GM23338 (cell line): Measurements from ENCODE around the gene TEX26. TPM values are rescaled to one million over a fixed set of nuclear protein-coding genes. Genes with fewer than 3 reads are reported as not detected.

Source experiments
- ATAC-seq: fragments of 200-7000 bp; cut with Tn5 transposase; 3 replicates; pipeline ENCODE4 v1.9.1; 2020
- DNase-seq: peaks from one replicate; pipeline ENCODE4 v3.0.0-alpha.2; 2015; ENCODE audit warnings: low spot score
- H2AFZ ChIP-seq: fragments of 200-600 bp; sonication (generic); 2 replicates; pipeline ENCODE4 v1.8.0; 2016; ENCODE audit warnings: antibody characterized with exemption, mild to moderate bottlenecking, moderate library complexity
- H3F3A ChIP-seq: fragments of 200-600 bp; sonication (generic); replicated peaks from 2 replicates; pipeline ENCODE4 v1.8.0; 2017; ENCODE audit warnings: antibody characterized with exemption, mixed run types, low read depth
- H3K27ac ChIP-seq: fragments of 200-600 bp; sonication (generic); 2 replicates; pipeline ENCODE4 v1.6.1; 2016; ENCODE audit warnings: low read depth
- H3K27me3 ChIP-seq: fragments of 200-600 bp; sonication (generic); 2 replicates; pipeline ENCODE4 v1.8.0; 2016; ENCODE audit warnings: mild to moderate bottlenecking, mixed run types, moderate library complexity; ENCODE audit not compliant: insufficient read depth
- H3K36me3 ChIP-seq: fragments of 200-600 bp; sonication (generic); 2 replicates; pipeline ENCODE4 v1.8.0; 2016; ENCODE audit warnings: mild to moderate bottlenecking; ENCODE audit not compliant: insufficient read depth
- H3K4me1 ChIP-seq: fragments of 200-600 bp; sonication (generic); 2 replicates; pipeline ENCODE4 v1.8.0; 2016; ENCODE audit warnings: mild to moderate bottlenecking, moderate library complexity; ENCODE audit not compliant: insufficient read depth
- H3K4me2 ChIP-seq: fragments of 200-600 bp; sonication (generic); 2 replicates; pipeline ENCODE4 v1.7.1; 2017; ENCODE audit warnings: mixed run types
- H3K4me3 ChIP-seq: fragments of 200-600 bp; sonication (generic); 2 replicates; pipeline ENCODE4 v1.6.1; 2016; ENCODE audit warnings: mixed run types
- H3K79me2 ChIP-seq: fragments of 200-600 bp; sonication (generic); replicated peaks from 2 replicates; pipeline ENCODE4 v1.8.0; 2017; ENCODE audit warnings: mild to moderate bottlenecking; ENCODE audit not compliant: insufficient read depth
- H3K9me2 ChIP-seq: fragments of 200-600 bp; sonication (generic); 2 replicates; pipeline ENCODE4 v1.8.0; 2017; ENCODE audit not compliant: insufficient read depth
- H4K20me1 ChIP-seq: fragments of 200-600 bp; sonication (generic); replicated peaks from 2 replicates; pipeline ENCODE4 v1.8.0; 2017; ENCODE audit warnings: mild to moderate bottlenecking; ENCODE audit not compliant: insufficient read depth
- H3K27ac Mint-ChIP-seq: 2 replicates; pipeline ENCODE4 v1.8.0; 2020; ENCODE audit warnings: inconsistent platforms, mild to moderate bottlenecking, moderate library complexity, mixed read lengths
- H3K27me3 Mint-ChIP-seq: 3 replicates; pipeline ENCODE4 v1.8.0; 2022; ENCODE audit warnings: low read depth, mild to moderate bottlenecking, moderate library complexity, mixed read lengths, inconsistent platforms; ENCODE audit not compliant: insufficient read depth, poor library complexity
- H3K36me3 Mint-ChIP-seq: 3 replicates; pipeline ENCODE4 v1.8.0; 2021; ENCODE audit warnings: low read depth, mild to moderate bottlenecking, inconsistent platforms, moderate library complexity, mixed read lengths
- H3K4me1 Mint-ChIP-seq: 3 replicates; pipeline ENCODE4 v1.8.0; 2020; ENCODE audit warnings: mild to moderate bottlenecking, inconsistent platforms, mixed read lengths
- H3K4me3 Mint-ChIP-seq: 3 replicates; pipeline ENCODE4 v1.8.0; 2021; ENCODE audit warnings: moderate library complexity, mild to moderate bottlenecking, inconsistent platforms, mixed read lengths
- H3K9me3 Mint-ChIP-seq: 3 replicates; pipeline ENCODE4 v1.8.0; 2020; ENCODE audit warnings: moderate library complexity, mild to moderate bottlenecking, inconsistent platforms, mixed read lengths
- CREB1 ChIP-seq: fragments of 250-450 bp; sonication (Bioruptor Pico); IDR thresholded peaks from 2 replicates; pipeline ENCODE4 v1.5.0; 2020; ENCODE audit warnings: low read depth, mild to moderate bottlenecking, moderate library complexity
- CTCF ChIP-seq, 2 experiments: fragments of 200-600 bp in 1 of 2; sonication (generic) in 1 of 2; conservative IDR thresholded peaks; 2 replicates each; pipeline versions ENCODE4 v1.5.1 to v1.6.1; 2016 to 2017; ENCODE audit warnings: antibody characterized with exemption in 2 of 2, low read depth in 2 of 2, mild to moderate bottlenecking in 2 of 2, moderate library complexity in 1 of 2
- EZH2 ChIP-seq: fragments of 200-600 bp; sonication (generic); IDR thresholded peaks from one replicate; pipeline ENCODE4 v1.8.0; 2017; ENCODE audit warnings: antibody characterized with exemption, mild to moderate bottlenecking, low read depth; ENCODE audit not compliant: unreplicated experiment
- EZH2phosphoT487 ChIP-seq: fragments of 200-600 bp; sonication (generic); IDR thresholded peaks from one replicate; pipeline ENCODE4 v1.8.1; 2018; ENCODE audit warnings: antibody characterized with exemption; ENCODE audit not compliant: unreplicated experiment
- JUNB ChIP-seq: IDR thresholded peaks from one replicate; pipeline ENCODE4 v1.6.1; 2016; ENCODE audit warnings: antibody characterized with exemption; ENCODE audit not compliant: unreplicated experiment
- NANOG ChIP-seq: IDR thresholded peaks from 2 replicates; pipeline ENCODE4 v1.6.1; 2016; ENCODE audit warnings: antibody characterized with exemption, borderline replicate concordance
- POLR2AphosphoS5 ChIP-seq: IDR thresholded peaks from 2 replicates; pipeline ENCODE4 v1.6.1; 2016; ENCODE audit warnings: antibody characterized with exemption, low read depth
- STAT1 ChIP-seq: IDR thresholded peaks from one replicate; pipeline ENCODE4 v1.6.1; 2016; ENCODE audit warnings: antibody characterized with exemption; ENCODE audit not compliant: unreplicated experiment
- ZNF114 ChIP-seq: fragments of 250-450 bp; sonication (Bioruptor Pico); IDR thresholded peaks from 2 replicates; pipeline ENCODE4 v1.5.0; 2020; ENCODE audit warnings: mild to moderate bottlenecking, moderate library complexity
- ZNF331 ChIP-seq: fragments of 250-450 bp; sonication (Bioruptor Pico); IDR thresholded peaks from 2 replicates; pipeline ENCODE4 v1.5.0; 2020; ENCODE audit warnings: low read depth, mild to moderate bottlenecking, moderate library complexity
- polyA plus RNA-seq: library from polyadenylated mRNA; unstranded; fragments of >200 nt; fragmentation: Nextera tagmentation; extraction: Ambion mirVana; gene quantifications from 2 replicates; pipeline ENCODE4 v1.2.1, GENCODE V29; 2016
- total RNA-seq: library from RNA; depleted of rRNA; stranded (reverse); fragments of >200 nt; shearing (Covaris generic); gene quantifications from 2 replicates; pipeline ENCODE4 v1.2.3, GENCODE V29; 2014
- TF ChIP-seq, protein P1 (sequence below): IDR thresholded peaks from 2 replicates; pipeline ENCODE4 v1.6.1; 2016; ENCODE audit warnings: antibody characterized with exemption
- TF ChIP-seq, protein P2 (sequence below): IDR thresholded peaks from one replicate; pipeline ENCODE4 v1.6.1; 2018; ENCODE audit warnings: antibody characterized with exemption; ENCODE audit not compliant: unreplicated experiment

The TEX26 gene
- total and polyA plus RNA-seq, 2 experiments from 2014 or later: not detected

- Histone ChIP-seq H2AFZ (no peak overlapping the region), H3K27ac (no peak overlapping the region), H3K9me2 (no peaks in the 10 kb centered on the region), H3K79me2 (no peaks in the 10 kb centered on the region), H3K4me2 (no peak overlapping the region), H3K27me3 (no peaks in the 10 kb centered on the region), H3K4me3 (no peak overlapping the region), H3F3A (no peaks in the 10 kb centered on the region), H3K36me3 (no peaks in the 10 kb centered on the region), H3K4me1 (peaks cover 28% of the 10 kb centered on the region), H4K20me1 (no peaks in the 10 kb centered on the region)
- no peaks in the 10 kb centered on the region; the same call in 2 of the 3 replicates for H3K9me3 Mint-ChIP-seq
- TF ChIP-seq STAT1 (no peak), EZH2phosphoT487 (no peak), POLR2AphosphoS5 (no peak), CTCF (conservative IDR thresholded peaks at IDR 0.05; ENCODE audit: low read depth in 2 of 2) (no peak), EZH2 (no peak)
- TF ChIP-seq, protein P1, sequence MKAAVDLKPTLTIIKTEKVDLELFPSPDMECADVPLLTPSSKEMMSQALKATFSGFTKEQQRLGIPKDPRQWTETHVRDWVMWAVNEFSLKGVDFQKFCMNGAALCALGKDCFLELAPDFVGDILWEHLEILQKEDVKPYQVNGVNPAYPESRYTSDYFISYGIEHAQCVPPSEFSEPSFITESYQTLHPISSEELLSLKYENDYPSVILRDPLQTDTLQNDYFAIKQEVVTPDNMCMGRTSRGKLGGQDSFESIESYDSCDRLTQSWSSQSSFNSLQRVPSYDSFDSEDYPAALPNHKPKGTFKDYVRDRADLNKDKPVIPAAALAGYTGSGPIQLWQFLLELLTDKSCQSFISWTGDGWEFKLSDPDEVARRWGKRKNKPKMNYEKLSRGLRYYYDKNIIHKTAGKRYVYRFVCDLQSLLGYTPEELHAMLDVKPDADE: no peak
- H3K4me3 Mint-ChIP-seq: no peak overlapping the region
- peaks cover 30% of the 10 kb centered on the region for H3K4me1 Mint-ChIP-seq
- H3K36me3 Mint-ChIP-seq: no peaks in the 10 kb centered on the region
- ATAC-seq: no peak
- H3K27ac Mint-ChIP-seq: no peak overlapping the region
- DNase-seq: no peak
- H3K27me3 Mint-ChIP-seq: peaks cover 4% of the 10 kb centered on the region
Observed at GRCh38 chr13:31008400-31009115, 76.1 kb downstream of the TEX26 start.

GRCh38 chr13:31009166-31009565, 76.7 kb downstream of the TEX26 start:
- no peak overlapping the region for H3K4me2 ChIP-seq
- no peak overlapping the region for H2AFZ ChIP-seq
- H3K4me3 ChIP-seq: no peak overlapping the region
- no peaks in the 10 kb centered on the region for H3K27me3 ChIP-seq
- H3K9me2 ChIP-seq: no peaks in the 10 kb centered on the region
- H3F3A ChIP-seq: no peaks in the 10 kb centered on the region
- H3K4me1 Mint-ChIP-seq: peaks cover 30% of the 10 kb centered on the region
- DNase-seq (no peak), ATAC-seq (no peak)
- H3K27ac Mint-ChIP-seq: no peak overlapping the region
- peaks cover 4% of the 10 kb centered on the region for H3K27me3 Mint-ChIP-seq
- no peaks in the 10 kb centered on the region; the same call in 2 of the 3 replicates for H3K9me3 Mint-ChIP-seq
- no peaks in the 10 kb centered on the region for H3K36me3 ChIP-seq
- H3K79me2 ChIP-seq: no peaks in the 10 kb centered on the region
- no peaks in the 10 kb centered on the region for H4K20me1 ChIP-seq
- H3K36me3 Mint-ChIP-seq: no peaks in the 10 kb centered on the region
- no peak overlapping the region for H3K4me3 Mint-ChIP-seq
- peaks cover 28% of the 10 kb centered on the region for H3K4me1 ChIP-seq
- no peak overlapping the region for H3K27ac ChIP-seq
- TF ChIP-seq POLR2AphosphoS5 (no peak), EZH2 (no peak), CREB1 (CRISPR knock-in tag) (no peak), ZNF114 (no peak), ZNF331 (CRISPR knock-in tag) (no peak), EZH2phosphoT487 (no peak), NANOG (no peak), JUNB (no peak), STAT1 (no peak)
- TF ChIP-seq, protein P2, sequence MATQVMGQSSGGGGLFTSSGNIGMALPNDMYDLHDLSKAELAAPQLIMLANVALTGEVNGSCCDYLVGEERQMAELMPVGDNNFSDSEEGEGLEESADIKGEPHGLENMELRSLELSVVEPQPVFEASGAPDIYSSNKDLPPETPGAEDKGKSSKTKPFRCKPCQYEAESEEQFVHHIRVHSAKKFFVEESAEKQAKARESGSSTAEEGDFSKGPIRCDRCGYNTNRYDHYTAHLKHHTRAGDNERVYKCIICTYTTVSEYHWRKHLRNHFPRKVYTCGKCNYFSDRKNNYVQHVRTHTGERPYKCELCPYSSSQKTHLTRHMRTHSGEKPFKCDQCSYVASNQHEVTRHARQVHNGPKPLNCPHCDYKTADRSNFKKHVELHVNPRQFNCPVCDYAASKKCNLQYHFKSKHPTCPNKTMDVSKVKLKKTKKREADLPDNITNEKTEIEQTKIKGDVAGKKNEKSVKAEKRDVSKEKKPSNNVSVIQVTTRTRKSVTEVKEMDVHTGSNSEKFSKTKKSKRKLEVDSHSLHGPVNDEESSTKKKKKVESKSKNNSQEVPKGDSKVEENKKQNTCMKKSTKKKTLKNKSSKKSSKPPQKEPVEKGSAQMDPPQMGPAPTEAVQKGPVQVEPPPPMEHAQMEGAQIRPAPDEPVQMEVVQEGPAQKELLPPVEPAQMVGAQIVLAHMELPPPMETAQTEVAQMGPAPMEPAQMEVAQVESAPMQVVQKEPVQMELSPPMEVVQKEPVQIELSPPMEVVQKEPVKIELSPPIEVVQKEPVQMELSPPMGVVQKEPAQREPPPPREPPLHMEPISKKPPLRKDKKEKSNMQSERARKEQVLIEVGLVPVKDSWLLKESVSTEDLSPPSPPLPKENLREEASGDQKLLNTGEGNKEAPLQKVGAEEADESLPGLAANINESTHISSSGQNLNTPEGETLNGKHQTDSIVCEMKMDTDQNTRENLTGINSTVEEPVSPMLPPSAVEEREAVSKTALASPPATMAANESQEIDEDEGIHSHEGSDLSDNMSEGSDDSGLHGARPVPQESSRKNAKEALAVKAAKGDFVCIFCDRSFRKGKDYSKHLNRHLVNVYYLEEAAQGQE: no peak
